Duodenal mucosa (tissue), 2 donors: ENCODE results near the gene ZDHHC21.
"Not testable (repeated sequence)": the region's sequence is repeated elsewhere in the genome, so short reads cannot be mapped to it uniquely, and the experiment has no call there.

Experiments used
- H3K27ac ChIP-seq: one replicate; pipeline ENCODE4 v1.7.0; 2013; ENCODE audit warnings: low read depth, low read length
- H3K27me3 ChIP-seq, 2 donors: one replicate each; pipeline ENCODE4 v1.7.0; 2013; ENCODE audit warnings: low read length in 2 of 2, control low read depth in 1 of 2; ENCODE audit not compliant: insufficient read depth in 2 of 2, control insufficient read depth in 1 of 2
- H3K36me3 ChIP-seq, 2 donors: one replicate each; pipeline ENCODE4 v1.7.0; 2013; ENCODE audit warnings: low read length in 2 of 2, control low read depth in 1 of 2; ENCODE audit not compliant: insufficient read depth in 2 of 2, control insufficient read depth in 1 of 2
- H3K4me1 ChIP-seq, 2 donors: one replicate each; pipeline ENCODE4 v1.7.0; 2013; ENCODE audit warnings: low read length in 2 of 2, control low read depth in 1 of 2; ENCODE audit not compliant: insufficient read depth in 2 of 2, control insufficient read depth in 1 of 2
- H3K4me3 ChIP-seq, 2 donors: one replicate each; pipeline ENCODE4 v1.7.0; 2013; ENCODE audit warnings: low read length in 2 of 2, low read depth in 1 of 2
- H3K9ac ChIP-seq, 2 donors: one replicate each; pipeline ENCODE4 v1.7.0; 2013; ENCODE audit warnings: low read length in 2 of 2, low read depth in 1 of 2
- H3K9me3 ChIP-seq, 2 donors: one replicate each; pipeline ENCODE4 v1.7.0; 2013; ENCODE audit warnings: low read length in 2 of 2, control low read depth in 1 of 2; ENCODE audit not compliant: control insufficient read depth in 1 of 2

ZDHHC21 gene

GRCh38 chr9:14686168-14686567 is 7.1 kb downstream of the ZDHHC21 start:
- Histone ChIP-seq H3K27ac (no peak overlapping the region), H3K36me3 (peaks cover 4 to 22% of the 10 kb centered on the region in 2 donors), H3K4me1 (peaks cover 0 to 4% of the 10 kb centered on the region in 2 donors), H3K9me3 (no peaks in the 10 kb centered on the region), H3K27me3 (no peaks in the 10 kb centered on the region), H3K4me3 (no peak overlapping the region), H3K9ac (no peak overlapping the region)

DNA sequence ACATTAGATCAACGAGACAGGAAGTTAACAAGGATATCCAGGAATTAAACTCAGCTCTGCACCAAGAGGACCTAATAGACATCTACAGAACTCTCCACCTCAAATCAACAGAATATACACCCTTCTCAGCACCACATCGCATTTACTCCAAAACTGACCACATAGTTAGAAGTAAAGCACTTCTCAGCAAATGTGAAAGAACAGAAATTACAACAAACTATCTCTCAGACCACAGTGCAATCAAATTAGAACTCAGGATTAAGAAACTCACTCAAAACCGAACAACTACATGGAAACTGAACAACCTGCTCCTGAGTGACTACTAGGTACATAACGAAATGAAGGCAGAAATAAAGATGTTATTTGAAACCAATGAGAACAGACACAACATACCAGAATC is 10.6 kb downstream of the ZDHHC21 start:
- not testable (repeated sequence) for H3K27me3 ChIP-seq, H3K4me3 ChIP-seq, H3K4me1 ChIP-seq, H3K27ac ChIP-seq, H3K9ac ChIP-seq, H3K9me3 ChIP-seq
- peaks cover 0 to 12% of the 10 kb centered on the region in 2 donors for H3K36me3 ChIP-seq

GRCh38 chr9:14678776-14679175 is 14.5 kb downstream of the ZDHHC21 start:
- Histone ChIP-seq H3K9ac (no peak overlapping the region), H3K36me3 (peaks cover 0 to 9% of the 10 kb centered on the region in 2 donors), H3K4me3 (no peak overlapping the region), H3K4me1 (no peaks in the 10 kb centered on the region), H3K27me3 (no peaks in the 10 kb centered on the region), H3K9me3 (no peaks in the 10 kb centered on the region), H3K27ac (no peak overlapping the region)

GRCh38 chr9:14677872-14678271 is 15.4 kb downstream of the ZDHHC21 start:
- Histone ChIP-seq H3K36me3 (peaks cover 0 to 9% of the 10 kb centered on the region in 2 donors), H3K9me3 (no peaks in the 10 kb centered on the region), H3K27ac (no peak overlapping the region), H3K4me3 (no peak overlapping the region), H3K4me1 (no peaks in the 10 kb centered on the region), H3K9ac (no peak overlapping the region), H3K27me3 (no peaks in the 10 kb centered on the region)

- H3K4me3 ChIP-seq = no peak overlapping the region
- H3K36me3 ChIP-seq = peaks cover 2 to 9% of the 10 kb centered on the region in 2 donors
- H3K9ac ChIP-seq = no peak overlapping the region
- H3K4me1 ChIP-seq = no peaks in the 10 kb centered on the region
- H3K27me3 ChIP-seq = no peaks in the 10 kb centered on the region
- H3K9me3 ChIP-seq = no peaks in the 10 kb centered on the region
- H3K27ac ChIP-seq = no peak overlapping the region
These were observed 15.8 kb downstream of the ZDHHC21 start for GRCh38 chr9:14677396-14677795.

DNA sequence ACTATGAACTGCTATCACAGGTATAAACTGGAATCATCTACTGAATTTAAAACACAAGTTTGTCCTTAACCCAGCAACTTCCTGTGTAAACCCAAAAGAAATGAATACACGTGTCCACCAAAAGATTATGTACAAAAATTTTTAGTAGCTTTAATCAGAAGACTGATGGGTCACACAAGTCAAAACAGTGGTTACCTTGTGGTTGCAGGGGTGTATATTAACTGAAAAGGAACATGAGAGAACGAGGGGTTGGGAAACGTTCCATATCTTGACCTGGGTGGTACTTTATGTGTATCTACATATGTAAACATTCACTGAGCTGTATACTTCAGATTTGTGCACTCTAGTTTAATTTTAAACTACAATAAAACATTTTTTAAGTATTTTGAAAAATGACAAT is 18.6 kb downstream of the ZDHHC21 start:
- Histone ChIP-seq H3K27ac (no peak overlapping the region), H3K27me3 (no peaks in the 10 kb centered on the region), H3K9me3 (no peaks in the 10 kb centered on the region), H3K36me3 (peaks cover 7 to 8% of the 10 kb centered on the region in 2 donors), H3K4me3 (no peak overlapping the region), H3K4me1 (no peaks in the 10 kb centered on the region), H3K9ac (no peak overlapping the region)

- Histone ChIP-seq H3K9ac (no peak overlapping the region), H3K4me3 (no peak overlapping the region), H3K27me3 (no peaks in the 10 kb centered on the region), H3K9me3 (no peaks in the 10 kb centered on the region), H3K36me3 (peaks cover 6 to 7% of the 10 kb centered on the region in 2 donors), H3K27ac (no peak overlapping the region), H3K4me1 (no peaks in the 10 kb centered on the region)
These were observed 21.9 kb downstream of the ZDHHC21 start for GRCh38 chr9:14671377-14671776.

- peaks cover 6 to 7% of the 10 kb centered on the region in 2 donors for H3K36me3 ChIP-seq
- H3K9me3 ChIP-seq = no peaks in the 10 kb centered on the region
- H3K27ac ChIP-seq = no peak overlapping the region
- H3K27me3 ChIP-seq = no peaks in the 10 kb centered on the region
- H3K4me1 ChIP-seq = no peaks in the 10 kb centered on the region
- H3K4me3 ChIP-seq = no peak overlapping the region
- no peak overlapping the region for H3K9ac ChIP-seq
These were observed 22.5 kb downstream of the ZDHHC21 start for GRCh38 chr9:14670718-14671117.

DNA sequence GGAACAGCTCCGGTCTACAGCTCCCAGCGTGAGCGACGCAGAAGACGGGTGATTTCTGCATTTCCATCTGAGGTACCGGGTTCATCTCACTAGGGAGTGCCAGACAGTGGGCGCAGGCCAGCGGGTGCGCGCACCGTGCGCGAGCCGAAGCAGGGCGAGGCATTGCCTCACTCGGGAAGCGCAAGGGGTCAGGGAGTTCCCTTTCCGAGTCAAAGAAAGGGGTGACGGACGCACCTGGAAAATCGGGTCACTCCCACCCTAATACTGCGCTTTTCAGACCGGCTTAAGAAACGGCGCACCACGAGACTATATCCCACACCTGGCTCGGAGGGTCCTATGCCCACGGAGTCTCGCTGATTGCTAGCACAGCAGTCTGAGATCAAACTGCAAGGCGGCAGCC is 29.2 kb downstream of the ZDHHC21 start:
- H3K9me3 ChIP-seq, H3K27me3 ChIP-seq, H3K9ac ChIP-seq, H3K27ac ChIP-seq, H3K36me3 ChIP-seq, H3K4me1 ChIP-seq, H3K4me3 ChIP-seq: not testable (repeated sequence)

- Histone ChIP-seq H3K27me3 (no peaks in the 10 kb centered on the region), H3K4me1 (no peaks in the 10 kb centered on the region), H3K4me3 (no peak overlapping the region), H3K9me3 (no peaks in the 10 kb centered on the region), H3K27ac (no peak overlapping the region), H3K36me3 (peaks cover 8 to 17% of the 10 kb centered on the region in 2 donors), H3K9ac (no peak overlapping the region)
These were observed 31.2 kb downstream of the ZDHHC21 start for GRCh38 chr9:14662060-14662453.

GRCh38 chr9:14661421-14662059 is 31.7 kb downstream of the ZDHHC21 start:
- Histone ChIP-seq H3K4me1 (no peaks in the 10 kb centered on the region), H3K9ac (no peak overlapping the region), H3K36me3 (peaks cover 8 to 17% of the 10 kb centered on the region in 2 donors), H3K9me3 (no peaks in the 10 kb centered on the region), H3K27ac (no peak overlapping the region), H3K27me3 (no peaks in the 10 kb centered on the region), H3K4me3 (no peak overlapping the region)
